Amniotic epithelial cell (primary cell): ENCODE measurements around the gene SLC6A7.
A peak's percentile ranks its signal among the peaks of the same experiment; 100 is the strongest.

Experiments
- DNase-seq: peaks from one replicate; pipeline ENCODE4 v3.0.0-alpha.2; 2010; ENCODE audit warnings: low read depth

The SLC6A7 gene

GRCh38 chr5:150156027-150156368, 33.9 kb upstream of the SLC6A7 start:
- no peak for DNase-seq

- no peak for DNase-seq
These were observed 33.3 kb upstream of the SLC6A7 start for GRCh38 chr5:150156540-150156939.

DNA sequence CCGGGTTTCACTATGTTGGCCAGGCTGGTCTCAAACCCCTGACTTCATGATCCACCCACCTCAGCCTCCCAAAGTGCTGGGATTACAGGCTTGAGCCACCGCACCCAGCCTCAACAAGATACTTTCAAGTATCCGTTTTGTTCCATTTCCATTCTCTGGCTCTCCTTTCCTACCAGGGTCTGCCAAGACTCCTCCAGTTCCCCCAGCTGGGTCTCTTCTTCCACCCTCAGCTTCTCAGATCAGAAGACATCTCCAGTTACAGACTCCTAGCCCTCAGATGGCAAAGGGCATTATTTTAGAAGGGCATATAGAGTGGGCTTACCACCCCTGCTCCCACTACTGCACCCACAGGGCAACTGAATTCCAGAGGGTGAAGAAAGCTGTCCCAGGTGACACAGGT, 32.7 kb upstream of the SLC6A7 start:
- DNase-seq = no peak

DNA sequence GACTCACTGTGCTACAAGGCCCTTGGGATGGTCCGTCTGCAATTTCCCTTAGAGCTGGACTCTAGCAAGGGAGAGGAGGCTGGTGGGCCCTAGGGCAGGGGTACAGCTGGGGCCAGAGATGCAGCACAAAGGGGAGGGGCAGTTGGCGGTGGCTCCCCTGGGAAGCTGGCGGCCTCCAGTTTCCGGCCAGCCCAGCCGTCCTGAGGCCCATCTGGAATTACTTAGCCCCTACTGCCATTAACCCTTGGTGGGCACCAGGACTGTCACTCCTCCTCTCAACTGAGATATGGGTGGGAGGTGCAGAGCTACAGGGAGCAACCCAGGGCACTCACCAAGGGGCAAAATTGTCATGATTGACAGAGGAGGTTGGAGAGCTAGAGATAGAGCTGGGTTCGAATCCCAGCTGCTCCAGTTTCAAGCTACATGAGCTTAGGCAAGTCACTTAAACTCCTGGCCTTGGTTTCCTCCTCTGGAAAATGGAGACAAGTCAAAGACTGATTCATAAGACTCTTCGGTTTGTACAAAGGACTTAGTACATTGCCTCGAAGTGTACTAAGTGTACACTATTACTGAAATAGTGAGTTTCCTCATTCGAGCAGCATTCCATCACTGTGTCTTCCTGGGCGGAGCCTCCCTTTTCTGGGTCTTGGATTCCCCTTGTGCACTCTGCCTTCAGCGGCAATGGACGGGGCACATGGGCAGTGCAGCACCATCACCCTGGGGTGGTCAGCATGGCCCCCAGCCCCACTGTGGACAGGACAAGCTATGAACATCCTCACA, 31.5 kb upstream of the SLC6A7 start:
- DNase-seq = peak; percentile 53

DNA sequence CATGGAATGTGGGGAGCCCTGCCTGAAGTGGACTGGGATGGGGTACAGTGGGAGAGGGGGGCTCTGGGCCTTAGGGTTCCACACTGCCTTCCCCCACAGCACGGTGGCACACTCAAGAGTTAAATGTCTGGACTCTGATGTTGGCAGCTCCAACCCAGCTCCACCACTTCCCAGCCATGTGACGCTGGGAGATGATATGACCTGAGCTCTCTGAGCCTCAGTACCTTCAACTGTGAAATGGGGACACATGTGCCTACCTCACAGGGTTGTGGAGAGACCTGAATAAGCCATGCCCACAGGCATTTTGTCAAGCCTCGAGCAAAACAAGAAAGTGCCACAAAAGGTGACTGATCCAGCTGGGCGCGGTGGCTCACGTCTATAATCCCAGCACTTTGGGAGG, 30.8 kb upstream of the SLC6A7 start:
- no peak for DNase-seq

DNA sequence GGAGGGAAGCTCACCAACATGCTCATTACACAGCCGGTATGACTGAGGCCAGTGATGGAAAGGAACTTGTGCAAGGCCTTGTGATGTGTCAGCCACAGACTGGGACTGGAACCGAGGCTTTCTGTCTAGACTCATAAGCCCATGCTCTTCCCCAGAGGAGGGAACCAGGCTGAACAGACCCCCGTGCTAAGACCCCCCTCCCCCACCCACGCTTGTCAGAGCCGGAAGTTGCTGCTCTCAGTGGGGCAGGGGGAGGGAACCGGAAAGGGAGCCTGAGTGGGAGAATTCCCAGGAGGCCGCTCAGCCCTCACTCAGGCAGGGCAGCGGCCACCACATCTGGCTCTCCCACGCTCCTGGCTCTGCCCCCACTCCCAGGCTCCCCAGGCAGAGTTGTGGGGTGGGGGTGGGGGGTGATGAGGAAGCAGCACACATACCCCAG, 30.1 kb upstream of the SLC6A7 start:
- peak; percentile 89 for DNase-seq

GRCh38 chr5:150160448-150161081, 29.3 kb upstream of the SLC6A7 start:
- no peak for DNase-seq

GRCh38 chr5:150161242-150162141, 28.4 kb upstream of the SLC6A7 start:
- peak; percentile 60 for DNase-seq

DNA sequence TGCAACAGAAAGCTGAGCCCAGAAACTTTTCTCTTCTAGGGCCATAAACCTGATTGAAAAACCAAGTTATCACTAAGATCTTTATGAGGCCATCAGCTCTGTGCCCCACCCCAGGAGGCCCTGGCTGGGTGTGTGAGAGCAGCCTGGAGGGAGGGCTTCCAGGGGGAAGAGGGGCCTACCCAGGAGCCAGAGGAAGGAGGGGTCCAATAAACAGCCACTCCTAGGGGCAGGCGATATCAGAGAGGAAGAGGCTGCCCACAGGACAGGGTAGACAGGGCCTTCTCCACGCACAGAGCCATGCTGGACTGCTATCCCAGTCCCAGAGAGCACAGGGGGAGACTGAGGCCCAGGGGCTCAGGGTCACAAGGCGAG, 27.7 kb upstream of the SLC6A7 start:
- no peak for DNase-seq

- no peak for DNase-seq
These were observed 26.8 kb upstream of the SLC6A7 start for GRCh38 chr5:150163035-150163434.

- DNase-seq = no peak
These were observed 26.3 kb upstream of the SLC6A7 start for GRCh38 chr5:150163547-150164059.

- DNase-seq = no peak
These were observed 25.5 kb upstream of the SLC6A7 start for GRCh38 chr5:150164211-150164980.

DNA sequence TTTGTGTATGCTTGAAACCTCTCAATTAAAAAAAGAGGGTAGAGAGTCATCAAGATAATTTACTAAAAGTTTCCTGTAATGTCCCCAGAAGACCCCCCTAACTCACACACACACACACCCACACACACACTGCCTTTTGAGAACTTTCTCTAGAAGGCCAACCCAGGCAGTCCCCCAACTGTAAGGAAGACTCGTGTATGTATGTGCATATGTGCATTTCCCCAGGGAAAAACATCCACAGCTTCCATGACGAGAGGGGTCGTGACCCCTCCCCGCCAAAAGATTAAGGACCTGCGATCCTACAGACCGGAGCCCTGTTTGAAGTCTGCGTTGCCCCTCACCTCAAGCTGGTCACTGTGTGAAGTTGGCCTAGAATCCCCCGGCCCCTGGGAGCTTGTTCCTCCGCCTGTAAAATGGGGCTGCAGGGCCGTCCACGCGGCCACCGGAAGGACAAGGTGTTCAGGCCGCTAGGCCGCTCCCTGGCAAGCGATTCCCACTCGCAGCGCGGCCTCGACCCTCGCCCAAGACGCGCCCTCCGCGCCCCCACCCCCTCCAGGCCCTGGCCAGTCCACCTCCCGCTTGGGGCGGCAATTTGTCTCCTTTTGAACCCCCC, 23.7 kb upstream of the SLC6A7 start:
- DNase-seq = no peak

- DNase-seq = no peak
These were observed 23.0 kb upstream of the SLC6A7 start, which contains the start of gene CDX1 for GRCh38 chr5:150166650-150167511. Gene CDX1 (plus strand): TSS chr5:150166778. CDS start chr5:150166877, 99 bp downstream.

DNA sequence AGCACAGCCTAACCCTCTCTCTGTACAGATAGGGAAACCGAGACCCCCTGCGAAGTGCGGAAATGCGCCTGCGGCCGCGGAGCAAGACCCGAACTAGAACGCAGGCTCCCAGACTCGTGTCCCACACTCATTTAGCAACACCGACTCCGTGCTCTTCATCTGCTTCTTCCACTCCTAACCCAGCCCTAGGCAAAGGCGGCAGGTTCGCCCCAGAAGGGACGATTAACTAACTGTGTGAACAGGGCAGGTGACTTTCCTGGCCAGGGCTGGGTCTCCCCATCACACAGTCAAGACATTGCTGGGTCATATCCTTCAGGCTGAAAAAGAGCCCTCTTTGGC, 22.4 kb upstream of the SLC6A7 start:
- no peak for DNase-seq

- no peak for DNase-seq
These were observed 22.0 kb upstream of the SLC6A7 start for GRCh38 chr5:150167908-150168307.

- no peak for DNase-seq
These were observed 21.0 kb upstream of the SLC6A7 start for GRCh38 chr5:150168864-150169263.

GRCh38 chr5:150172145-150172544, 17.7 kb upstream of the SLC6A7 start:
- DNase-seq = peak; percentile 79

DNA sequence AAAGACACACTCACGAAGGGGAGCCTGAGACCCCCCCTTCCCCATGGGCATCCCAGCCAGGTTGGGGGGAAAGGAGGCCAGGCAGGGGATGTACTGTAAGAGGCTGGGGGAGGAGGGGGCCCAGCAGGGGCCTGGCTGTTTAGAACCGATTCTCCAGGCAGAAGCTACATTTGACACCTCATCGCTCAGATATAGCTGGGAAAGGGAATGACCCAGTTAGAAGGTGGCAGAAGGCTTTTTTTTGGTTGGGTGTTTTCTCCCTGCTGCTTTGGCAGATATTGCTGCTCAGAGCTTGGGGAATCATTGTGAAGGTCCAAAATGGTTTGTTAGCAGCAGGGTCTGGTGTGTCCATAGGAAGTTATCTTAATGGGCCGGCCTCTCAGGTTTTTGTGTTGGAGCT, 17.3 kb upstream of the SLC6A7 start:
- DNase-seq = no peak

DNA sequence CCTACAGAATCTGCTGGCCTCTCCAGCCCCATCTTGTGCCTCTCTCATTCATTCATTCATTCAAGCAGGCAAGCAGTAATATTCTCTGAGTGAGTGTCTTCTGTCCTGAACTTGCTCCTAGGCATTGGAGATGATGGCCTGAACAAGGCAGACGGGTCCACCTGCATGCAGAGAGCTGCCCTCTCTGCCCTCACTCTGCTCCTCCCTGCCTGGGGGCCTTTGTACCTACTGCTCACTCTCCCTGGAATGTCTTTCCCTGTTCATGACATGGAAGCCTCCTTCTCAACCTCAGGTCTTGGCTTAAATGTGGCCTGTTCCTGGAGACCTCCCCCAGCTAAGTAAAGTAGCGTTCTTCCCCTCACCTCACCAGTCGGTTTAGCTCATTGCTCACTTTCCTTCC, 16.7 kb upstream of the SLC6A7 start:
- DNase-seq = no peak
